CD4-positive, alpha-beta T cell treated with Interleukin-4 for 4 hours (primary cell): ENCODE results near the gene ADAMTS4.

ENCODE experiments used
- DNase-seq: peaks from one replicate; pipeline ENCODE4 v3.0.0-alpha.2; 2020

Gene ADAMTS4

DNA sequence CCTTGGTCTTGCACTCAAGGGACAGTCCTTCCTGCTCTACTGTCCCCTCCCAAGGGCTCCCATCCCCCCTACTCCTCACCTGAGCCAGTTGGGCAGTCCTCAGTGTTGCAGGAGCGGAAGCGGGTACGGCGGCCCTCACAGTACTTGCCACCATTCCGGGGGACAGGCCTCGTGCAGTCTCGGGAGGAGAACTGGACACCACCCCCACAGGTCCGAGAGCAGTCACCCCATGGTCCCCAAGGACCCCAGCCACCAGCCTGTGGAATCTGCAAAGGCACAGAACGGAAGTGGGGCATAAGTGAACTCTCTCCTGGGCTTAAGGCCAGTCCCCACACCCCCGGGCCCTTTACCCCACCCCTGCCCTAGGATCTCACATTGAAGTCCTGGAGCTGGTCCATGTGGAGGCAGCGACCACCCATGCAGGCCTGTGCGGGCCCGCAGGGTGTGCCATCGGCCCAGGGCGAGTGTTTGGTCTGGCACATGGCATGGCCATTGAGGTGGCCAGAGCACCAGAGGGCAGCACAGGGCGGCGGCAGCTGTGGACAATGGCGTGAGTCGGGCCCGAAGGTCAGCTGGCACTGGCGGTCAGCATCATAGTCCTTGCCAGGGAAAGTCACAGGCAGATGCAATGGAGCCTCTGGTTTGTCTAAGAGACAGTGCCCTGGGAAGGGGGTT, 5.2 kb downstream of the ADAMTS4 start:
- no peak for DNase-seq

DNA sequence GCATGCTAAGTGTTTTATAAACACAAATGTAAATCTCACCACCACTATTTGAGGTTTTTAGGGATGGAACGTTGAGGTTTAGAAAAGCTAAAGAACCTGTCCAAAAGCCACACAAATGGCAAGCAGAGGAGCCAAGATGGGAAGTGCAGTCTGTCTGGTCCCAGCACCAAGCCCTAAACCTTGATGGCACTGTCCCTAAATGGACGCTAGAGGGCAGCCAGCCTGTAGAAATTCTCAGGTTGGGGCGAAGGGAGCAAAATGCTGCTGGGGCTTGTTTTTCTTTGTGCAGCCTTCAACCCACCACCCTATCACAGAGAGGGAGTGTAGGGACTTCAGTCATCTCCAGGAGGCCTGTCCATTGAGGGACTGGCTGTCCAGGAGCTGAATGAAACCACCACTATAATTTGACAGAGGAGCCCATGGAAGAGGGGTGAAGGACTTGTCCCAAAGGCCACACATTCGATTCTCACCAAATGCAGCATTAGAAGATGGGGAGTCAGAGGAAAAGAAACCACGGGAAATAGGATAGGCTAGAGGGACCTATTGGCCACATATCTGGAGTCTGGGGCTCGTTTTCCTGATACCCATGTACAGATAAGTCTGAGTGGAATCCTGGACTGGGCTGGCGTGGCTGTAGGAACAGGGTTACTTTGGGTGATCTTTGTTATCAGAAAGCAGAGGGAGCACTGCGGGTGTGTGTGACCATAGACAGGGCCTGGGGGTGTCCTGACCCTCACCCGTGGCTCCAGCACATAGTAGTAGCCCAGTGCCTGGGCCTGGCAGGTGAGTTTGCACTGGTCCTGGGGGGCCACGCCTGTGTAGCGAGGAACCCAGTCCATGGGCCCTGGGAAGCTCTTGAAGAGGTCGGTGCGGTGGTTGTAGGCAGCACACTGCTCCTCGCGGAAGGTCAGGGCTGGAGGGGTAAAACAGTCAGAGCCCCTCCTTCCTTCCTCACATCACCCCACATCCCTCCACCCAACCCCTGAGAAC, 6.1 kb downstream of the ADAMTS4 start:
- peak; percentile 85 for DNase-seq

DNA sequence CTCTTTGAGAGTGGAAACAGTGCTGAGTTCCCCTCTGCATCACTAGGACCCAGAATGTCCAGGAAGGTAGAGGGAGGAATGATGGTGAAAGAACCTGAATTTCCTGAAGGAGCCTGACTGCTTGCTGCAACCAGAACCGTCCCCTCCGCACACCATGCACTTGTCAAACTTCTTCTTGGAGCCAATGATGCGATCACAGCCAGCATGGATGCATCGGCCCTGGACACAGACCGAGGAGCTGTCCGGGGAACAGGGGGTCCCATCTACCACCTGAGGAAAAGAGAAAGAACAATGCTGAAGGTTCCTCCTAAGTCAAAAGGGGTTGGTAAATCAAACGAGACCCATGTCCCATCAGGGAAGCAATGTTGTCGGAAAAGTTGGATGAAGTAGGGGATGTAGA, 6.9 kb downstream of the ADAMTS4 start:
- DNase-seq: no peak

DNA sequence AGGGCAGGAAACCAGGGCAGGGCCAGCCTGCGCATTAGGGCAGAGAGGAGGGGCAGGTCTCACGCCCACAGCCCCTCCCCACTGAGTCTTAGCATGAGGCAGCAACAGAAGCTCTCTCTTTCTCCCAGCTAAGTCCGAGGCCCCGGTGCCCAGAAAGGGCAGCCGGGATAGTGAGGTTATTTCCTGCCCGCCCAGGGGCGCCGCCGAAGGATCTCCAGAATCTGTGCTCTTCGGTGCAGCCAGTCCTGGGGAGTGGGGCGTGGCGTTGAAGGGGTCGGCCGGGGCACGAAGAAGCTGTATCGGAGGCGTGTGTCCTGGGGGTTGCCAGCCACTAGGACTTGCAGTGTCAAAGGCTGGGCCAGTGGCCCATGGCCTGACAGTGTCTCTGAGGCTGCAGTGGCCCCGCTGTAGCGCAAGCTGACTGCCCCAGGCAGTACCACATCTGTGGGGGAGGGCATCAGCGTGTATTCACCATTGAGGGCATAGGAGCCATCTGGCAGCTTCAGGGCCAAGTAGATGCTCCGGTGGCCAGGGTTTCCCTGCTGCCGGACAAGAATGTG, 7.8 kb downstream of the ADAMTS4 start:
- DNase-seq: no peak

DNA sequence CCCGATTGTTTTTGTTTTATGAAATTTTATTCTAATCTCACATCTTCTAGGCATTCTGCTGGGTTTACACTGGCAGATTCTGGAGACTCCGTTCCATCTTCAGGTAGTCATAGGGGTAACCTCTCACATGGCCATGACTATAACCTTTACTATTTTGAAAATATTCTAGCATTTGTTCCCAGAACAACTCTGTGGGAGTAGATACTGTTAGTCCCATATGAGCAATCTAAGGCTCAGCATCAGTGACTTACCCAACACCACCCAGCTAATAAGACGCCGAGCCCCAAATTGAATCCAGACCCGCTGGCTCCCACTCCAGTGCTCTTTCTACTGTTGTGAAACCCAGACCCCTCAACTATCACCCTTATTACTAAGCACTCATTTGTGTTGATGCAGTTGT, 9.8 kb downstream of the ADAMTS4 start:
- no peak for DNase-seq

DNA sequence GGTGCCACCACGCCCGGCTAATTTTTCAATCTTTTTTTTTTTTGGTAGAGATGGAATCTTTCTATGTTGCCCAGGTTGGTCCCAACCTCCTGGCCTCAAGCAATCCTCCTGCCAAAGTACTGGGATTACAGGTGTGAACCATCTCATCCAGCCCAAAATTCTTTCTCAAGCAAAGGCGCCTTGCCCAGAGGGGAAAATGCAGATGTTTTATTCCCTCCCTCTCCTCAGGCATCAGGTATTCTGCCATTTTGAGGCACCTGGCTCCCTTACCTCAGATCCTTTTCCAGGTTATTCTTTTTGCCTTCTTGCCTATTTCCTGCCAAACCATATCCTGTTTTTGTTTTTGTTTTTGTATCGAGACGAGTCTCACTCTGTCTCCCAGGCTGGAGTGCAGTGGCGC, 10.5 kb downstream of the ADAMTS4 start:
- no peak for DNase-seq

DNA sequence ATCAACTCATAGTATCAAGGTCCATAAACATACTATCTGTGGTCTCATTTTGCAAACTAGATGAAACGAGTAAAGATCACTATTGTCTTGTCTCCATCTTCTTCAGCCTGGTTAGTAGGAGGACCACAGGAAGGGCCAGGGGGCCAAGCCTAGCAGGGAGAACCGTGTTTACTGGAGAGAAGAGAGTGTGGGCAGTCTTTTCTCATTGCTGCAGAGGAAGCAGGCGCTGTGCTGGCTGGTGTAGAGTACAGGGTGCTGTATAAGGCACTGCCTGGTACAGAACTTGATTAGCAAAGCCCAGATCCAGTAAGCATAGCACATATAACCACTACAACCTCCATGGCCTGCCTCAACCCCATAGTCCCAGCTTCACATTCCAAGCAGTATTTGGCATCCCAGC, 11.5 kb downstream of the ADAMTS4 start:
- DNase-seq: no peak

DNA sequence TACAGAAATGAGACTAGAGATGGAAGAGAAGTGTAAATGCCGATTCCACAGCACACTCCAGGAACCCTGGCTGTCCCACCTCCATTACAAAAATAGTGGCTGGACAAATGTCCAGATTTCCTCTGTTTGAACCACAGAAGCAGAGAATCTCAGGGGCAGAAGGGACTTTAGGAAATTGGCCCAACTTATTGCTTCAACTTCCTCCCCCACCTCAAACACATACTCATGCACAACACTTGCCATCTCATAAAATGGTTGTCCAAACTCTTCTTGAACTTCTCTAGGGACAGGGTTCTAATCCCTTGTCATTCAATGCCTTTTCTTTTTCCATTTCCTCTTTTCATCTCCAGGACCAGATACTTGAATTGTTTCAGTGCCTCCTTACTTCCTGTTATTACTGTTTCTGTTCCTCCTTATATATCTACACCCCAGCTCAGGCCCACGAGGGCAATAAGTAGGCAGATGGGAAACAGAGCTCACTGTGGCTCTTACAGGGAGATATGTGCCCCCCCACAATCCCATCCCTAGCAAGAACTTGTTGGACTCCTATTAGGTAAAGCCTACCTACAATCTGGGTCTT, 13.0 kb downstream of the ADAMTS4 start:
- DNase-seq: peak; percentile 25

DNA sequence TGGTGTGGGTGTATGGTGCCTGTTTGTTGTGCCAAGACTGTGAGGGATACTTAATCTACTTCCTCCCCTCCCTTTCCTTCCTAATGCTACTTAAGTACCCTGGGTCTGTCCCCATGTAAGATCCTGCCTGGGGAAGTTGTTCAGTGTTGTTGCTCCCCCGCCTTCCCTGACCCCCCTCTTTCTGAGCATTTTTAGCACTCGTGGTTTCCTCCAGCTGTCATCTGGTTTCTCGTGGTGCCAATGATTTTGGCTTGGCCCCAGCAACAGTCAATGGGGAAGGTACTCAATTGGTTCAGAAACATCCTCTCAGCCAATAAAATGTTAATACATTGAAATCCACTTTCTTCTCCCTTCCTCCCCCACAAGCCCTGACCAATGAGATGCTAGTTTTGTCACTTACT, 13.6 kb downstream of the ADAMTS4 start:
- peak; percentile 95 for DNase-seq

DNA sequence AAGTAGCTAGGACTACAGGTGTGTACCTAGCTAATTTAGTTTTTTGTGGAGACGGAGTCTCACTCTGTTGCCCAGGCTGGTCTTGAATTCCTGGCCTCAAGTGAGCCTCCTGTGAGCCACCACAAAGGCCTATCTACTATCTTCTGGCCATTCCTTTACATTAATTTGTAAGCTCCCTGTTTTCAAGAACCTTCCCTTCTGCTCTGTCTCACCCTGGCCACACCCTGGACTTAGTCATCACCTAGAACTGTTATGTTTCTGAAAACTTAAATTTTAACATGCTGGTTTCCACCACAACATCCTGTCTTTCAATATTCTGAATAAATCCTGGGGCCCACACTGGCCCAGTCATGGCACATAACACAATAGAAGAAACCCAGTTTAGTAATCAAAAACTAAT, 16.6 kb downstream of the ADAMTS4 start:
- peak; percentile 95 for DNase-seq

DNA sequence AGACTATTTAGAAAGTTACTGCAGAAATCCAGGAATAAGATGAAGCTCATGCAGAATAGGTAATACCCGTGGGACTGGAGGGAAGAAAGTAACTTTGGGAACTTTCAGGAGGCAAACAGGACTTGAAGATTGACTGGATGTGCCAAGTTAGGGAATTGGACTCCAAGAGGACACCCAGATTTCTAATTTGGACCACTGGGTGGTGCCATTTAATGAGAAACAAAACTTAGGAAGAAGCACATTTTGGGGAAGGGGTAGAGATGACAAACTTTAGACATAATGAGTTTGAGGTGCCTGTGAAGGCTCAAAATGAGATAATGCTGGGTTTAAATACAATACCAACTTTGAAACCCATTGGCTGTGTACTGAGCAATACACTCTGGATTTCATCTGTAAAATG, 18.2 kb downstream of the ADAMTS4 start:
- DNase-seq: peak; percentile 46

DNA sequence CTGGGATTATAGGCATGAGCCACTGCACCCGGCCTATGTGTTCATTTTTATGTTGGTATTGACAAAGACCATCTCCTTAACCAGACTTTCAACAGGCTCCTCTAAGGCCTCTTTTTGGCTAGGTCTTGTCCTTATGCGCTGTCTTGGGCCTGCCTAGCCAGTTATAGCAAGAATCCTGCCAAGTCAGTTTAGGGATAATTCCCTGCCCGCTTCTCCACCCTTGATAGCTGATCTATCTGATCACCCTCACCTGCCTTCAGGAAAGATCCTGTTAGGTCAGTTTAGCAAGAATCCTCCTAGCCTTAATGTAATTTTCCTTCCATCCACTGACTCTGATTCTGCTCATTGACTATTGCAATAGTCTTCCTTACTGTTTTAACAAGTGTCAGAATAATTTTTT, 19.2 kb downstream of the ADAMTS4 start:
- DNase-seq: no peak

DNA sequence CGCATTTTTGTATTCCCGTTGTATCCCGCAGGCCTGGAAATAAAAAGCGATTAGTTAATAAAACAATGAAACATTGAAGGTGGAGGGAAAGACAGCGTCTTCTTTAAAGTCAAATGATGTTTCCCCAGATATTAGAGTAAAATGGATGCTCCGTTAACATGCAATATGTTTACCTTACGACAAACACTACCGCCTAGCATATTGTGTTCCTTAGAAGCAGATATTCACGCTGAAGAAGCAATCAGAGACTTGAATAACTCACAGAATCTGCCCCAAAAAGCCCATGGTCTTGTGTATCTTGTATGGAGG, 21.0 kb downstream of the ADAMTS4 start:
- DNase-seq: no peak

DNA sequence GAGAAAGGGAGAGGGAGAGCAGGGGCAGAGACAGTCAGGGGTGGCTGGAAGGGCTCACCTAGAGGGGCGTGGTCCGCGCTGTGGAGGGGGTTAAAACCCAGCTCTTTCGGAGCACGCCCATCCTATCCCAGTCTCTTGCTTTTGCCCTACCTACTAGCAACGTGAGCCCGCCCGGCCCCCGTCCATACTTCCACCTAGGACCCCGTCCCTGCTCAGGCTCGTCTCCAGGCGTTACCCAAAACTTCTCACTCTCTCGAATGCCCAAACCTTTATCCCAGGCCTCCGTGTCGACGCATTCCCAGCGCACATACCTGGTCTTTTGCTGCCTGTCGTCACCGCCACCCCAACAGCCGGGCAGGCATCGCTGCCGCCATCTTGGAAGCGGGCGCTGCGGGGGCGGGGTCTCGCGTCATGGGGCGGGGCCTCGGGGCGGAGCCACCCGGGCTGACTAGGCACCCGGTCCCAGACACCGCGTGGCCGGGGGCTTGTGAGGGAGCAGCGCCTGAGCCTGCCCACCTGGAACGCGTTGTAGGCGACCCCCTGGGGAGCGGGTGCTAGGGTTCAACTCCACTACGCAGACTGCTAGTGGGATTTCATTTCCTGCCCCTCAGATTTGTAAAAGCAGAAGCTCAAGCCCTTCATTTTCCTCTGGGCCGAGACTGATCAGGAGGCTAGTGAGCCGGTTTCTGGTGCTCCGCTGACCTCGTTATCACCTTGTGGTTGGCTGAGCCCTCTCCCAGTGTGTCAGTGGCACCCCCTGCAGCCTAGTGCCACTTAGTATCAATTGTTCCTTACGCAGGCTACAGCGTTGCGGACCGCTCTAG, 21.5 kb downstream of the ADAMTS4 start, which contains the start of gene B4GALT3:
B4GALT3 (minus strand) TSS at position 396 of the 824 bp plus-strand sequence. CDS start 1,447 bp downstream, outside the sequence.
- DNase-seq: peak; percentile 87

DNA sequence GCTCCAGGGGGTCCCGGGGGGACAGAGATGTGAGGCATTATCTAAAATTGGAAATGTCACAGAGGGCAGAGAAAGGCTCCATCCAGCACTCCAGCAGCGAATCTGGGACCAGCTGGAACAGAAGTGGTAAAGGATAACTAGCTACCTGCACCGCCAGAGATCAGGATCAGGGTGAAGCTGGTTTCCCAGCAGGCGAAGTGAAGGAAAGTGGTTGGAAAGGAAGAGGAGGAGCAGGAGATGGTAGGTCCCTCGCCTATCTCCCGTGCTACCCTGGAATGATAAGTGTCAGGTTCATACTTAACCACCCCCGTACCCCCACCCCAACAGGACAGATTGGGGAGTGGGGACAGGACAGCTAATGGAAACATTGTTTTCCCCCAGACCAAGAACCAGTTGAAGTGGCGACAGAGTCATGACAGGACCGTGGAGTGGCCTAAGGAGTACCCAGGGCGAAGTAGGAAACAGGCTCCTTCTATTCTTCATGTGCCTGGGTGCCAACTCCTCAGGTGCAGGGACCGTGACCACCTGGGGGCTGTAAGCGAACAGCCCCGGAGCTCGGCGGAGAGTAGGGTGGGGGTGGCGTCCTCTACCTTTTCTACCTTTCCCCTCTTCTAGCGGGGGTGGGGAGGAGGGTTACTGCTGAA, 22.3 kb downstream of the ADAMTS4 start:
- DNase-seq: no peak

DNA sequence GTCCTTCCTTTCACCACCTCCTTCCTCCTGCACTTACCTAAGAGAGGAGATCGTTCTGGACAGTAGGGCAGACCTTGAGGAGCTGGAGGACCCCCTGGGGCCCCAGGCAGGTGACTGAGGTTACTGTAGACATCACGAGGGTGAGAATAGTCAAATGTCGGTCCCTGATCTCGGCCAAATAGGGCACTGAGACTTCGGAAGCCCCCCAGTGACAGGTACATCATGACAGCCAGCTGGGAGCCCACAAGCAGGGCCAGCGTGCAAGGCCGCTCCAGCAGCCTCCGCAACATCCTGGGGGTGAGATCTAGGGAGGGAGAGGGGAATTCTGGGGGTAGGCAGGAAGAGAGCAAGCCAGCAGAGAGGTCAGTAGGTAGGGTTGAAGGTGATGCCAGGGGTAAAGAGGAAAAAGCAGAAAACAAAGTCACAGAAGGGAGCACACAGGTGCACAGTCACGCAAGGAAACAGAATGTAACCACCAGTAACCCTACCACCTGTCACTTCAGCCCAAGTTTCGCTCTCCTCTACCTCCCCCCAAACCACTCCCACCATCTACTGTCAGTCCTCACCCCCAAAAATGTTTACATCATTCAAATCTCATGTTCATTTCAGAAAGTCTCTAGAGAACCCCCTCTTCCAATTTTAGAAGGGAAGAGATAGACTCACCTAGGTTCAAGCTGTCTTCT, 22.9 kb downstream of the ADAMTS4 start:
- no peak for DNase-seq

DNA sequence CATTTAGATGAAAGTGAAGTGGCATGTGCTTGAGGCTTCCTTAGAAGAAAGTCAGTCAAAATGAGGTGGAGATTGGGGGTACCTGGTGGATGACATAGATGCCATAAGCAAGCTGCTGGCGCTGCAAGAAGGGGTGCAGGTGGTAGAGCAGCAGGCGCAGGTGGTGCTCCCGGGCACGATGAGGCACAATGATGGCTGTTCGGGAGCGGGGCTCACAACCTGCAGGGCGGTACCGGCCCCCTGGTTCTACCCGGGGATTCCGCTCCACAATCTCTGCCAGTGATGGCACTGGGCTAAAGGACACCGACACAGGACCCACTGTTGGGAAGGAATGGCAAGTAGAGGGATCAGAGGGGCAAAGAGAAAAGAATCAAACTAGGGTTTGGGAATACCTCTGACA, 23.9 kb downstream of the ADAMTS4 start:
- no peak for DNase-seq

DNA sequence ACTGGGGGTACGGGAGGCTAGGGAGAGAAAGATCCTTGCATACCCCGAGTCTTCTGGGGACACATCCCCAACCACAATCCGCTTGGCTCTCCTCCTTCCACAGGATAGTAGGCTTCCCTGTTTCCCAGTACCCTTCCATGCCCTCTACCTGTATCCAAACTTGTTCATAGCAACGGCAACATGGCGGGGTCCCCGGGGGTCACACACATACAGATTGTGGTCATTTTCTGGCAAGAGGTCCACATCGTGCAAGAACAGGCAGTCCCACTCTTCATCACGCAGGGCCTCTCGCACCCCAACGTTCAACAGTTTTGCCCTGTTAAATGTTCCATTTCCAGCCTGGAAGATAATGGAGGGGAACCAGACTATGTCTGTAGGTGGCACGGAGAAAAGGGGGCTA, 25.1 kb downstream of the ADAMTS4 start:
- DNase-seq: no peak

DNA sequence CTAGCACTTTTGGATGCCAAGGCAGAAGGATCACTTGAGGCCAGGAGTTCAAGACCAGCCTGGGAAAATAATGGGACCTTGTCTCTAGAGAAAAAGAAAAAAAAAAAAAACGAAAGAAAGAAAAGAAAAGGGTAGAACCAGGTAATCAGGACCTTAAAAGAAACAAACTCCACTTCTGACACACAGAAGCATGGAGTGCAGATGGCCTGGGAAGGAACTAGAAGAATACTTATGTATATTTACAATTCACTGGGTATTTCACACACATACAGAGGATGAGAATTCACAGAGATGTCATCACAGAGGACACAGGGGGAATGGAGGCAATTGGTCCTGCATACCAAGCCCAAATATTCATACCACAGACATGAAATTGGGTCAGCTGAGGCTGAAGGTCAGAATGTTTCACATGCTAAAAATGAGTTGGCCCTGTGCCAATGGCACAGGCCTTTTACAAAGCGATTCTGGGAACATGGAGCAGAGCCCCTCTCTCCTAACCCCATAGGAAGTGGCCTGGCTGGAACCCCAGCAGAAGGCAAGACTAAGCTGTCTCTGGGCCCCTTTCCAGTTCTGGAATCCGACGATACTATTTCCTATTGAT, 26.0 kb downstream of the ADAMTS4 start:
- no peak for DNase-seq

DNA sequence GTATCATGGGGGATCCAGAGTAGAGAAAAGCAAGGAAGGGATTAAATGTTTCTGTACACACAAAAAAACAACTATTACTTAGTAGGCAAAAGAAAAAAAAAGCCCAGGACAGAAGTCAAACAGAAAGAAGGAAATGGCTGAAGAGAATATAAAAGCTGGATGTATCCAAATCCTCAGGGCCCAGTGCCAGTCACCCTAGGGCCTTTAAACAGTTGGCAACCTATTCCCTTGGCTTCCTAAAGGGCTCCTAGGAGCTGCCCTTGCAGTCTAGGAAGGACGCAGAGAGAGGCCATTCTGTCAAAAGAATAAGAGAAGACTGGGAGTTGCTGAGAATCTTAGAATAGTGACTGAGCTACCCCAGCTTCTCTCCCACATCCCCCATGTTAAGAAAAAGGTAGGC, 26.5 kb downstream of the ADAMTS4 start:
- no peak for DNase-seq

DNA sequence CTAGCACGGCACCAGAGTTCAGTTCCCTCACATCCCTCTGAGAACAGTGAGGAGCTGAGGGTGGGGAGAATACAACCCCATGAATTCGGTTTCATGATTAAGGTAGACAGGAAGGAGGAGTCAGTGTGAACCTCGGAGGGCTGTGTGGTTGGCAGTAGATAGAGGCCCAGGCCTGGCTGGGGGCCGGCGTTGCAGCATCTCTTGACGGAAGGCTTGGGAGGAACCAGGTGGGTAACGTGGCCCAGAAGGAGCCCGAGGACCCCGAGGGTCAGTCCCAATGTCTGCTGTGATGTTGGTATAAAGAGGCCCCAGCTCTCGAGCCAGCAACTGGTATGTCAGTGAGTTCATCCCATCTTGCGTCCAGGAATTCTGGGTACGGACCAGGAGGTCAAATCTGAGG, 27.2 kb downstream of the ADAMTS4 start:
- DNase-seq: no peak
